Measurements from ENCODE around the gene FBXO34.

The FBXO34 gene, protein sequence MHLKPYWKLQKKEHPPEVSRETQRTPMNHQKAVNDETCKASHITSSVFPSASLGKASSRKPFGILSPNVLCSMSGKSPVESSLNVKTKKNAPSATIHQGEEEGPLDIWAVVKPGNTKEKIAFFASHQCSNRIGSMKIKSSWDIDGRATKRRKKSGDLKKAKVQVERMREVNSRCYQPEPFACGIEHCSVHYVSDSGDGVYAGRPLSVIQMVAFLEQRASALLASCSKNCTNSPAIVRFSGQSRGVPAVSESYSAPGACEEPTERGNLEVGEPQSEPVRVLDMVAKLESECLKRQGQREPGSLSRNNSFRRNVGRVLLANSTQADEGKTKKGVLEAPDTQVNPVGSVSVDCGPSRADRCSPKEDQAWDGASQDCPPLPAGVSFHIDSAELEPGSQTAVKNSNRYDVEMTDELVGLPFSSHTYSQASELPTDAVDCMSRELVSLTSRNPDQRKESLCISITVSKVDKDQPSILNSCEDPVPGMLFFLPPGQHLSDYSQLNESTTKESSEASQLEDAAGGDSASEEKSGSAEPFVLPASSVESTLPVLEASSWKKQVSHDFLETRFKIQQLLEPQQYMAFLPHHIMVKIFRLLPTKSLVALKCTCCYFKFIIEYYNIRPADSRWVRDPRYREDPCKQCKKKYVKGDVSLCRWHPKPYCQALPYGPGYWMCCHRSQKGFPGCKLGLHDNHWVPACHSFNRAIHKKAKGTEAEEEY

DNA sequence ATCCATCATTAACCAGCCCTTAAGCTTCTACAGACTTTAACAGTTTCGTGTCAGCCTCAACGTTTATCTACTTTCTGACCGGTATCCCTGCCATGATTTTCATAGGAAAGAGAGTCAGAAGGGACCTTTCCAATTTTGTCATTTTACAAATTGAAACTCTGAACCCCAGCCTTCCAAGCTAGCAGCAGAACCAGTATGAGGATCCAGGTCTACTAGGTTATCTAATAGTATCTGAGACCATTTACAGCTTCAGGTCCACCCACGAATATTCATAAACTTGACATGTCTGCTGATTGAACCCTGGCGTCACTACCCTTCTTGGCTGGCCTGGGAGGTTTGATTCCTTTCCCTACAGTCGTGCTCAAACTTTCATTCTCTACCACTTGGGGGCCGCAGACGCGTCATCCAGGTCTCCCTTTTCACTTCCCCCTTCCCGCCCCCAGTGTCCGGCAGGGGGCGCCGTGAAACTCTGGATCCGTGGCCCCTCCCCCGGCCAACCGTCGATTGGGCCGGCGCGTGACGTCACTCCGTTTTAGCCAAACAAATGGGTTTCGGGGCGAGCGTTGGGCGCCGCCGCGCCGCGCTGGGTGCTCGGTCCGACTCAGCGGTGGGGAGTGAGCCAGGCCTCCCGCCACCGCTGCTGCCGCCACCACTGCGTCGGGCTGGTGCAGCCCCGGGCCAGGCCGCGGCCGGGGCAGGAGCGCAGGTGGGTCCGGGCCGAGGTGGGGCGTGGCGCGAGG is at the start of gene FBXO34:
TSS of gene FBXO34 (plus strand) at position 590 of the 740 bp plus-strand sequence. CDS start 78,970 bp downstream, outside the sequence.
- peak; percentile 98 for DNase-seq

DNA sequence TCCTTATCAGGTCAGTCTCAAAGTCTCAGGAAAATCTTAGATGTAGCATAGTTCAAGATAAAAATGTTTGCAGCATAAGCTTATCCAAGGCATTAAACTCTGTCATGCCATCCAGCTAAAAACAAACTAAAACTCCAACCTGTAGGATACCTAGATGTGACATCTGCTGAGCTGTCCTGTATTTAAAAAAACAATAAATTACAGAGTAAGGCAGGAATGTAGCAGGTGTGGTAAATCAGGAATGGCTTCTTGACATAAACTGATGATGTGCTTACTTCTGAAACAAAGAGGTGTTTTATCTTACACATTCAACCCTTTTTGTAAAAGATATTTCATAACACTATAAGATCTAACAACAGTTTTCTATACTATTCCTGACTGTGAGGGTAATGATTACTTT is 49.3 kb upstream of the FBXO34 start:
- DNase-seq: no peak

DNA sequence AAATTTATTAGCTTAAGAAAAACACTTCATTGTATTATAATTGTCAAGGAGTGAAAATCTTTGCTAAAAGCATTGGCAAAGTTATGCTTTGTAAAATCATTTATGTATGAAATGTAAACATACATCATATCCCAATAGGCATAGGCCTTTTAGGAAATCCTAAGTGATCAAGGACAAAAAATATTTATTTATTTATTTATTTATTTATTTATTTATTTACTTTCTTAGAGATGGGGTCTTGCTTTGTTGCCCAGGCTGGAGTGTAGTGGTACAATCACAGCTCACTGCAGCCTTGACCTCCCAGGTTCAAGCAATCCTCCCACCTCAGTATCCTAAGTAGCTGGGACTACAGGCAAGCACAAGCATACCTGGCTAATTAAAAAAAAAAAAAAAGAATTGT is 47.9 kb upstream of the FBXO34 start:
- no peak for DNase-seq

DNA sequence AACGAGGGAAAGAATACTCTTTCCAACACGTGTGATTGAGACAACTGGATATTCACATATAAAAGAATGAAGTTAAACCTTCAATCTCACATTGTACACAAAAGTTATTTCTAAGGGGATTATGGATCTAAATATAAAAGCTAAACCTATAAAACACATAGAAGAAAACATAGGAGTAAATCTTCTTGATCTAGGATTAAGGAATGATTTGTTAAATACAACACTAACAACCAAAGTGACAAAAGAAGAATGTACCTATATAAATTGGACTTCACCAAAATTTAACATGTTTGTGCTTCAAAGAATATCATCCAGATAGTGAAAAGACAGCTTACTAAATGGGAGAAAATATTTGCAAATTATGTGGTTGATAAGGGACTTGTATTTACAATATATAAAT is 43.0 kb upstream of the FBXO34 start:
- no peak for DNase-seq

DNA sequence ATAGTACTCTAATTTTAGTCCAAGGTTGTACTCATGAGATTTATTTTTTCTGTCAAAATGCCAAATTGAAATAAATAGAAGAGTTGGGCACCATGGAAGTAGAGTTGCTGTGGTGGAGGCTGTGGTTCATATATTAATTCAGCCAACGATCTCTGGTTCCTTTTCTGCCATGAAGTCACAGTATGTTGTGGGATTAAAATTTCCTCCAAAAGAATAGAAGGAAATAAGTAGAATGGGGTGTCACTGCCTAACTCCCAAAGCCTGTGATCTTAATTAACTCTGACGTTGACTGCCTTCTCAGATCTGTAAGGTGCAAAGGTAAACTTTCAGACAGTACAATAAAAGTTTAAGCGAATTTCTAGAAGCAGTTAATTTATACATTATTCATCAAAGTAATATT is 37.6 kb upstream of the FBXO34 start:
- DNase-seq: no peak

DNA sequence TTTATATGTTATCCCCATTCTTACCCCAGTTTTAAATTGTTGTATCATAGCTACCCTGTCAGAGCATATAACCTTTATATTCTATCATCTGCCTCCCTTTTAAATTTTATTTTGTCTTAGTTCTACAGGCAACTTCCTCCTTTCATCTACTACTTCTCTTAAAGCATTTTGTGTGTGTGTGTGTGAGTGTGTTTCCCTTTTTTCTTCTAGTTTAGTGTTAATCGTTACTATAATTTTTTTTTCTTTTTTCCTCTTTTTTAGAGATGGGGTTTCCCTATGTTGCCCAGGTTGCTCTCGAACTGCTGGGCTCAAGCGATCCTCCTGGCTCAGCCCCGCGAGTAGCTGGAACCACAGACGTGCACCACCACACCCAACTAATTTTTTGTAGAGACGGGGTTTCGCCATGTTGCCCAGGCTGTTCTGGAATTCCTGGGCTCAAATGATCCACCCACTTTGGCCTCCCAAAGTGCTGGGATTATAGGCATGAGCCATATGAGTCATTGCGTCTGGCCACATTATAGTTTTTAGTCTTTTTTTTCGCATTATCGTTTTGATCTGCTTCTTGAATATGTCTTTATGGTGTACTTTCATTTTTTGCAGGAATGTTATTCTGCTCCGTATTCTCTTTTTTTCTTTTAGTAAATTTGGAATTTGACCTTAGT is 33.1 kb upstream of the FBXO34 start:
- DNase-seq: no peak

DNA sequence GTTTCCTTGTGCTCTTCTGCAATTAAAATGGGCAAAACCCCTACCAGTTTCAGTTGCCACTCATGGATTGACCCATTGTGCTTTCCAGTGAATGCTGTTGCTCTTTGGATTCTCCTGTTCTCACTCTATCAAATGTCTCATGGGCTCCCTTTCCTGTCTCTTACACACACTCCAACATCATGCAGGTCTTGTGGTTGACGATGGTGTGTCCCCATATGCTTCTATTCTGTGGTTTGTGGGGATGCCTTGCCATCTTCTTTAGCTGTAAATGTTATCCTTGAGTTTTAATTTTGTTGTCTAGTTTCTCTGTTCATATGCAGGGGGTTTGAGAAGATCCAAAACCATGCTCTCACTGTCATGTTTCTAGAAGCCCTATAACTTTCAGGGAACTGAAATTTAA is 31.9 kb upstream of the FBXO34 start:
- DNase-seq: no peak

DNA sequence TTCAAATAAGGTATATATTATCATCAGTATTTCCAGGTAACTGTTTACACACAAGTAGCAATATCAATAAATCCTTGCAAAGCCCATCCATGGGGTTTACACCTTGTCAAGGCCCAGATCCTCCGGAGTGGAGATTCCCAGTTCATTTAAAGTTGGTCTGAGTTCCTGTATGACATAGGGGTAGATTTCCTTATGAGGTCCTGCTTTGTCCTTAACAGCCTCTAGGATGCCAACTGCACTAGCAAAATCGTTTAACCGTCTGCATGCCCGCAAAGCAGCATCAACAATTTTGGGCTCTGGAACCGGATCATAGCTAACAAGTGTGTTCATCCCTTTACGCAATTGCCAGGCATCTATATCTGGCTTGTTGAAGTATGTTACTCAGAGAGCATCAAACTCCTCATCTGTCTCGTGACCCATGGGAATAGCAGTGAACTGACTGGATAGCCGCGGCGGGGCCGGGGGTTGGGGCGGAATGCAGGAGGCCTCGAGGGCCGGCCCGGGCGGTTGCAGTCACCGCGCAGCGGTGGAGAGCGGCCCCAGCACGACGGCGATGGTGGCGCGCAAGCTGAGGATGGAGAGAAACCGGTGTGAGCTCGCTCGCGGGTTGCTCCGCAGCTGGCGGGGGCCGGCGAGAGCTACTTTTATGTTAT is 30.6 kb upstream of the FBXO34 start:
- no peak for DNase-seq

DNA sequence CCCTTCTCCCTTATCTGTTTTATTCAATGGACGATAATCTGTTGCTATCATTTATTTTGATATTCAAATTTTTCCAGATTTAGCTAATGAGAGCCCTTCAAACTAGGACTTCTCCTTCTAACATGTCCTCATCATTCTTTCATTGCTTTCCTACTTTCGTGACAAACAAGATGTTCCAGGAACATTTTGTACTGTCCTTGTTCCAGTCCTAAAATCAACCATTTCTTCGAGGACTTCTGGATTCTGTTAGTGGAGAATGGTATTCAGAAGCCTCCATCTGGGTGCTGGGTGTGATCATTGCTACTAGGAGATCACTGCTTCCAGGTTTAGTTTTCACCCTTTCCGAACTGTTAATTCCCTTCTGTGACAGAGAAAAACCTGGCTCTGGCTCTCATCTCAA is 29.5 kb upstream of the FBXO34 start:
- no peak for DNase-seq

DNA sequence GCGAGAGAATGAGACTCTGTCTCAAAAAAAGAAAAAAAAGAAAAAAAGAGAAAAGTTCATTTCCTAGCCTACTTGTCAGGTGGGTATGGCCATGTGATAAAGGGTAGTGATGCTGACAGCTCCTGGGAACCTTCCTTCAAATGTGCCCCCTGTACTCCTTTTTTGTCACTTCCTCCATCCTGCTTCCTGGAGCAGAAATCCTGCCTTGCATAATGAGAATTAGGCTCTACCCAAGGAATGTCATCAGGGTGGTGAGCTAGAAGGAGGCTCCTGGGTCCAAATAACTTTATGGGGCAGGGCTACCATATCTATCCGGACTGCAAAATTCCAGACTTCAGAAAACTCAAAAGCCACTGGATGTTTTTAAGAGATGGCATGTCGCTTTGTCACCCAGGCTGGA is 27.8 kb upstream of the FBXO34 start:
- no peak for DNase-seq

DNA sequence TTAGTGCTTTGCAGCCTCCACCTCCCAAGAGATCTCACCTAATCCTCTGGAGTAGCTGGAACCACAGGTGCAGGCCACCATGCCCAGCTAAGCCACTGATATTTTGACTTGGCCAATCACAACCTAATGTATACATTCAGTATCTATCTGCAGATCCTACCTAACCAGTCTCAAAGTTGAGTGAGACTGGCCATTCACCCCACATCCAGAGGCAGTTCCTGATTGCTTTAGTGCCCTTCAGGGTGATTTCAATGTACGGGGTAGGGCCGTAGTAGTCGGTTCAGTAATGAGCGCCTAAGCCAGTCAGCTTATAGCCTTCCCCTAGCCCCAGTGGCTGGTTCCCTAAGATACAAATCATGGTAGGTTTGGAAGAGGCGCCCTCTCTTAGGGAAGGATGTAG is 27.4 kb upstream of the FBXO34 start:
- no peak for DNase-seq

DNA sequence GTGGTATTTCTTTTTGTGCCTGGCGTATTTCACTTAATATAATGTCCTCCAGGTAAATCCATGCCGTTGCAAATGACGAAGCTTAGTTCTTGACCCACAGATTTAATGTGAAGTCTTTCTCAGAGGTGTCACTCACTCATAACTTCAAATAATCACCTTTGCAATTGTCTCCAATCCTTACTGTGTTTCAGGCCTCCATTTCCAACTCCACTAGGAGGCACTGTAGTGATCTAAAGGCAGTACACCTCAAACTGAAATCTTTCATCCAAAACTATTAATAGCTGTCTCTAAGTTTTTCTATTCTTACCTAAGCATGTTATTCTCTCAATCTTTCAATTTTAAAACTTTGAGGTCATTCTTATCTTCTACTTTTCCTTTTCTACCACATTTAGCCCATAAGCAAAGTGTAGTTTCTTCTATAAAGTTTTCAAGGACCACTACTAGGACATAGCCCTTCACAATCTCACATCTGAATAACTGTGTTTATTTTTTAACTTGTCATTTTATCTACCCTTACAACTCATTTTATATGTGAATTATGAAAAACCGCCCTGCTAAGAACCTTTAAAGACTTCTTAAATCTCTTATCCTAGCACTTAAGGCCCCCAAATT is 25.5 kb upstream of the FBXO34 start:
- no peak for DNase-seq

DNA sequence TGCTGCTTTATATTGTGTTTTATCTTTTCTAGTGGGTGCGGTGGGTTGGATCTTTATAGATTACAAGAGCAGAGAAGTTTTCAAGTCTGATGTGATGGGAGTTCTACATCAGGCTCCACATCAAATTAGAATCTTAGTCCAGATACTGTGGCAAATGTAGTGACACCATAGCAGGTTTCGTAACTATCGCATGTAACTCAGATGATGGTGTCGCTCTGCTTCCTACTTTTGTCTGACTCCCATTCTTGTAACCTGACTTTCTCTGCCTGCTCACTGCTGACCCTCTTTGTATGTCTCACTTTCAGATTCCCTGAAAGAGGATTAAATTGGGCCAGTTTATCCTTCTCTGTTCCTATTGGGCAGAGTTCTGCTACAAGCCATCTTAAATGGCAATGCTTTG is 22.8 kb upstream of the FBXO34 start:
- no peak for DNase-seq

DNA sequence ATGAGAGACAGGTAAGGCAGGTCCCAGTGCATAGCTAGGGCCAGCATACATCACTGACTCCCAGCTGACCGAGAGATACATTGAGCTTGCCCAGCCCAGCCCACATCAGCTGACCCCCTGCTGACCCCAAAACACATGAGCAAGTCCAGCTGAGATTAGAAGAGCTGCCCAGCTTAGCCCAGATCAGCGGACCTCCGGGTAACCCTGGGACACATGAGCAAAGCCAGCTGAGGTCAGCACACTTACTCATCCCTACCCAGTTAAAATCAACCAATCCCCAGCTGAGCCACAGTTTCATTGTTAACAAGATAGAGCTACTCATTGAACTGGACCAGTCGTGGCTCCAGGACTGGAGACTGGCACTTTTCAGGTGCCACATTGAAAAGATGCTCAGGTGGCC is 21.8 kb upstream of the FBXO34 start:
- no peak for DNase-seq

DNA sequence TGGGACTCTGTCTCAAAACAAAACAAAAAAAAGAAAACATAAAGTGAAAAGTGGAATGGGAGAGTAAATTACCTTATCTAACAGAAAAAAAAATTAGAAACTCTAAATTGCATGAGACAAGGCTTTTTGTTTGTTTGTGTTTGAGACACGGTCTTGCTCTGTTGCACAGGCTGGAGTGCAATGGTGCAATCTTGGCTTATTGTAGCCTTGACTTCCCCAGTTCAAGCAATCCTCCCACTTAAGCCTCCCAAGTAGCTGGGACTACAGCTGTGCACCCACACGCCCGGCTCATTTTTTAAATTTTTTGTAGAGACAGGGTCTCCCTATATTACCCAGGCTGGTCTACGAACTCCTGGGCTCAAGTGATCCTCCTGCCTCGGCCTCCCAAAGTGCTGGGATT is 17.9 kb upstream of the FBXO34 start:
- no peak for DNase-seq

DNA sequence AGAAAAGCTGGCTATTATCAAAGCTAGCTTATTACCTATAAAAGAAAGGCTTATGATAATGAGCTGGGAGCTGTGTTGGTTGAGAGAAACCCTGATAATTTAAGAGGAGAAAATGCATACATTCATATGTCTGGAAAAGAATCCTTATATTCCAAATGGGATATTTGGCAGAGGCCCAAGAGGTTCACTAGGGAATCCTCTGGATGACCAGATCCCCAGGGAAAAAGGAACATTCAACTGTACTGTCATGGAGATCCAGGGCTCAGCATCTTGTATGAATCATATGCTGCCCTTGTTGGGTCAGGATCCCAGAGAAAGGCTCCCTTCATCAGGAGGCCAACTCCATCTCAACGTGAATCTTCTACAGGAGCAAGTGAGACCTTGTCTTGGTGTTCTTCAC is 16.6 kb upstream of the FBXO34 start:
- no peak for DNase-seq

DNA sequence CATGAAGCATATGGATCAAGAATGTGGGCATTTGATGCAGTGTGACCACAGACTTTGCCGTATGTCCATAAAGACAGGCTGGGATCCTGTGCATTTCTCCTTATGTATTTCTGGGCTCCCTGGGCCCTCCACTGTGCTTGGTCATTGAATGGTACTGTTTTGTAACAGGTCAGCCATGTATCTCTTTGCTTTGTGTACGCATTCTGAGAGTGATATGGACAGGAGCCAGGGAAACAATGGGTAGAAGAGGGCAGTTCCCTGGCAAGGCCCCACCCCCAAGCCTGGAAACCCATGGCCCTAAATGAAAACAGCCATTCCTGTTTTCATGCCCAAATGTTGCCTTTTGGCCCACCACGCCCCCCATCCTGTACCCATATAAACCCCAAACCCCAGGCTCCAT is 15.2 kb upstream of the FBXO34 start:
- no peak for DNase-seq

DNA sequence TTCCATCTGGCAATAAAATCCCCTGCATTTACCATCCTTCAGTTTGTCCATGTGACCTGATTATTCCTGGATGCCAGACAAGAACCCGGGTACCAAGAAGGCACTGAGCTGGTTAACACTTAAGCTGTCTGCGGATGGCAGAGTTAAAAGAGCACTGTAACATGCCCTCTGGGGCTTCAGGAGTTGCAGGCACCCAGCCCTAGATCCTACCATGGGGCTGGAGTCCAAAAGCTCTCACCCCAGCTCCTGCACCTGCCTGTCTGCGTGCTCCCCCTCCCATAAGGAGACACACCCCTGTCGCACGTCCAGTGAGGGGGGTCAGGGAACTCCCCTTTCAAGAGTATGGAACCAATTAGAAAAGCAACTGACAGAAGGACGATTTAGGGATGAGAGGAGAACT is 14.6 kb upstream of the FBXO34 start:
- no peak for DNase-seq

DNA sequence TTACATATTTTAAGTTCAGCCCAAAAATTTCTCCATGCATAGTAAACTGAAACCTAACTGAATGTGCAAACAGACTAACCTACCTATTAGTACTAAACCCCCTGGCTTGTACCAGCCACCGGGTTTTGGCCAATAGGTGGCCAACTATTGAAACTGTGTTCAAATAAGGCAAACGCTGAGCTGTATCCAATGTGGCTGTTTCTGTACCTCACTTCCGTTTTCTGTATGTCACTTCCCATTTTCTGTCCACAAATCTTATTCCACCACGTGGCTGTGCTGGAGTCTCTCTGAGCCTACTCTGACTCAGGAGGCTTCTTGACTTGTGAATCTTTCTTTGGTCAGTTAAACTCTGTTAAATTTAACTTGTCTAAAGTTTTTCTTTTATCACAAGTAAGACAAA is 6.0 kb upstream of the FBXO34 start:
- DNase-seq: no peak

DNA sequence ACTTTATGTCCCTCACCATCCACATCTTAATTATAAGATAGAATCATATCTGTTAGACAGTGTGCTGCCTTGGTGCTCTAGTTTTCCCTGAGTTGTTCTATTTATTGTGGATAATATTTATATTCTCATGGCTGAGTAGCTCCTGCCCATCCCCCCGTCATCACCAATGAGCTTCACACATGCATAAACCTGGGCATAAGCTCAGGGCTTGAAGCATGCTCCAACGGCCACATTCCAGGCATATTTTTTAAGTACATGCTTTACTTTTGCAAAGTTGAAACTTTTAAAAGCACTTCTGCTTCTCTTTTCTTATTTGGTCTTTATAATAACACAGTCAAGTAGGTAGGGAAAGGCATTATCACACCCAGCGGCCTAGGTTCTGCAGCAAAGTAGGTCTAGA is 3.4 kb upstream of the FBXO34 start:
- DNase-seq: no peak

DNA sequence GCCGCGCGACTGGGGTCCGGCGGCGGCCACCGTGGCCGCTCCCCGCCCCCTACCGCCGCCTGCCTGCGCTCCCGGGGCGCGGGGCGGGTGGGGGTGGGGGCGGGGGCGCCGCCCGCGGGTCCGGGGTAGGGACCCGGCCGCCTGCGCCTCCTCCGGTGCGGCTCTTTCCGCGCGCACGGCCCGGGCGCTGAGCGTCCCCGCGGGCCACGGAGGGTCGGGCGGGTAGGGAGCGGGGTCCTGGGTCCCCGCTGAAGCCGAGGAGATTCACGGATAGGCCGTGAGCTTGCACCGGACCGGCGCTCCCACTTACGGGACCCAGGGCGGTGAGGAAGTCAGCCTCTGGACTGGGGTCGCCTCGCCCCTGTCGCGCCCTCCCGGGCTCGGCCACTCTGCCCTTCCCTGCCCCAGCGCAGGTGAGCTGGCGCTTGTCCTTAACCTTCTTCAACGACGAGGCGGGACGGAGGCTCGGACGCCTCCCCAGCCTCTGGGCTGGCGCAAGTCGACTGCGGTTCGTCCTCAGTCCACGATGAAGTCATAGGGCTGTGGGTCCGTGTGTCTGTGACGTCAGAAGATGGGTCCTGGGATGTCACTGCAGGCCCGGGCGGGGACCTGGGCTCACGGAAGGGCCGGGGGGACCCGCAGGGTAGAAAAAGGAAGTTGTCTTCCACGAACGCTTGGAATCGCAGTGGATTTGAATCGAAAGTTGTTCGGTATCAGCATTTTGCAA is 514 bp downstream of the FBXO34 start:
- peak; percentile 58 for DNase-seq

DNA sequence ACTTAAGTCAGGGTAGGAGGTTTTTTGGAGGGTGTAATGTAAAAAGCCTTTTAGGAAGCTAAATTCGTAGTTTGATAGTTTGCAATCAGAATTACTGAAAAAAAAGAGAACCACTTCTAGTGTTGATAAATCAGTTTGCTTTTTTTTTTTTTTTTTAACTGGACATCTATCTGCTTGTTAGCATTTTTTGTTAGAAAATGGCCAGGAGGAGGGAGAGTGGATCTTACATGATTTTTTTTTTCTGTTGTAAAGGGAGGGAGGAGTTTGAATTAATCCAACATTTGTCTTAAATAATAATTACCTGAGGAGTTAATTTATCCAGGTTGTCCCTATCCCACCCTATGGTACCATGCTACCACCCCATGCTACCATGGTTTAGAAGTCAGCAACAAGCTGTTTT is 1.2 kb downstream of the FBXO34 start:
- no peak for DNase-seq

Measured in NCI-H510A treated with DMSO at 0.1 percent for 48 hours (cell line).